Activated CD8-positive, alpha-beta T cell treated with anti-CD3 and anti-CD28 coated beads, Interleukin-2, amount 10 ng/mL, durations not matched to agents 7 days and 5 days (primary cell): ENCODE results near the gene TNPO1. TPM values are rescaled to one million over a fixed set of nuclear protein-coding genes. Genes with fewer than 3 reads are reported as not detected.
"Not testable (repeated sequence)": the region's sequence is repeated elsewhere in the genome, so short reads cannot be mapped to it uniquely, and the experiment has no call there.

Experiments used
- ATAC-seq: fragments of 150-1000 bp; cut with Tn5 transposase; one replicate; pipeline ENCODE4 v1.10.0; 2021; ENCODE audit warnings: moderate library complexity
- CTCF ChIA-PET: fragments of 350-600 bp; sonication (Branson Sonifier 250); formaldehyde crosslinking; loops from one replicate; lab custom pipeline; 2021; ENCODE audit warnings: antibody characterized with exemption; lab: Charles Lee
- POLR2A ChIA-PET: fragments of 350-600 bp; sonication (Branson Sonifier 250); formaldehyde crosslinking; loops from one replicate; lab custom pipeline; 2021; ENCODE audit warnings: antibody characterized with exemption; lab: Charles Lee
- DNase-seq: peaks from one replicate; pipeline ENCODE4 v3.0.0-alpha.2; 2020
- H3K27ac Mint-ChIP-seq: one replicate; pipeline ENCODE4 v1.8.0; 2021; ENCODE audit warnings: mild to moderate bottlenecking, mixed read lengths
- H3K27me3 Mint-ChIP-seq: one replicate; pipeline ENCODE4 v1.8.0; 2021; ENCODE audit warnings: low read depth, mixed read lengths
- H3K36me3 Mint-ChIP-seq: one replicate; pipeline ENCODE4 v1.8.0; 2021; ENCODE audit warnings: low read depth, mixed read lengths
- H3K4me1 Mint-ChIP-seq: one replicate; pipeline ENCODE4 v1.8.0; 2021; ENCODE audit warnings: low read depth, mixed read lengths
- H3K4me3 Mint-ChIP-seq: one replicate; pipeline ENCODE4 v1.8.0; 2021; ENCODE audit warnings: mild to moderate bottlenecking, mixed read lengths
- H3K9me3 Mint-ChIP-seq: one replicate; pipeline ENCODE4 v1.8.0; 2022; ENCODE audit warnings: mixed read lengths; ENCODE audit not compliant: insufficient read depth
- total RNA-seq, 2 experiments: library from RNA; stranded (reverse); gene quantifications; one replicate each; pipeline ENCODE4 v1.2.3, GENCODE V29; 2021

TNPO1 gene
- total RNA-seq, 2 experiments from 2014 or later: 75.9 to 90.2 TPM

DNA sequence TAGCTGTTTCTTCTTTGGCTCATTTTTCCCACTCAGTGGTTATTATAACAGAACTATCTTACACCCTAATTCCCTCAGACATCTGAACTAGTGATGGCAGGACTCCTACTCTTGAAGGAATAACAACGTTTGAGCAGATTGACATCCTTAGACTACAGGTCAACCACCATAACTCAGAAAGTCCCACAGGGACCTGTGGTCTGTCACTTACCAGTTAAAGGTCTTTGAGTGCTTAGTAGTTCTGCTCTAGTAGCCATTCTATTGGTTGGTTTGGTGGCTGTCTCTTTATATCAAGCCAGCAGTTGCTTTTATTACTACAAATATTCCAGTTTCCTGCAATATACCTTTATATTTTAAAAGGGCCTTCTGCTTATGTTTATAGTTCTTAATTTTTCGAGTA lies 72.1 kb downstream of the TNPO1 start:
- peaks cover 62% of the 10 kb centered on the region for H3K36me3 Mint-ChIP-seq
- no peaks in the 10 kb centered on the region for H3K9me3 Mint-ChIP-seq
- H3K27me3 Mint-ChIP-seq: no peaks in the 10 kb centered on the region
- no peak overlapping the region for H3K27ac Mint-ChIP-seq
- ChIA-PET POLR2A (no interaction called here), CTCF (interaction anchor here (0.7 to 1.2 kb wide), 2 partner anchors 19 to 25 kb away, joined by 3 read pairs; no protein-coding TSS in a partner anchor)
- H3K4me1 Mint-ChIP-seq: no peaks in the 10 kb centered on the region
- H3K4me3 Mint-ChIP-seq: no peak overlapping the region
- DNase-seq (no peak), ATAC-seq (no peak)

DNA sequence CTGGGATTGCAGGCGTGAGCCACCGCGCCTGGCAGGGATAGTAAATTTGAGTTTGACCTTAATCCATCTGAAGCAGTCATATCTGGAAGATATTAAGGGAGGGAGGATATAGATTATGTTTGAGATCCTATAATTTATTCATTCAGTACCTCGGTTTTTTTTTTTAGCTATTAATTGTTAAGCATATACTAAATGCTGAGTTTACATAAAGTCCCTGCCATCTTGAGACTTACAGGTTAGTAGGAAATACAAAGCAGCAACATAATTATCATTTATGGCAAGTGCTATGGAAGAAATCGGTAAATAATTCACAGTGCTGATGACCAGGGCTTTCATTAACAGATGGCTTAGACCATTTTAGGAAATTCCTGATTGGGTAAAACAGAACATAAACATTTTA lies 72.9 kb downstream of the TNPO1 start:
- CTCF ChIA-PET: no interaction called here
- Mint-ChIP-seq H3K4me1 (no peaks in the 10 kb centered on the region), H3K36me3 (peaks cover 66% of the 10 kb centered on the region), H3K27me3 (no peaks in the 10 kb centered on the region), H3K27ac (no peak overlapping the region), H3K9me3 (no peaks in the 10 kb centered on the region), H3K4me3 (no peak overlapping the region)
- POLR2A ChIA-PET: no interaction called here
- no peak for ATAC-seq
- no peak for DNase-seq

DNA sequence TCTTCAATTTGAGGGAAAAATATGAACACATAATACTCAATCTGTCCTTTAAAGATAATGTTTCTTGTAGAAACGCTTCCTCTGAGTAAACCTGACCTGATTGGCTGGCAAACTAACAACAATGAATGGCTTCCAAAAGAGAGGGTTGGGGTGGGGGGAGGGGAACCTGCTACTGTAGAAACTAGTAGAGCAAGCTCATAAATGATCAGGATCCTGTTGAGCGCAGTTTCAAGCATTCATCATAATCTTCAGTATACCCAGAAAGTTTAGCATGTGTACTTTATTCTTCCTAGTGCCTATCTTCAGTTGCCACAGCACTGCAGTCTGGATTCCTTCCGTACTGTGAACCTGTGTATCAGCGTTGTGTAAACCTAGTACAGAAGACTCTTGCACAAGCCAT lies 76.4 kb downstream of the TNPO1 start:
- DNase-seq (no peak), ATAC-seq (no peak)
- POLR2A ChIA-PET: no interaction called here
- no peaks in the 10 kb centered on the region for H3K9me3 Mint-ChIP-seq
- H3K27ac Mint-ChIP-seq: no peak overlapping the region
- CTCF ChIA-PET: interaction anchor here (1.1 kb wide), 1 partner anchor 30 kb away, joined by 3 read pairs; no protein-coding TSS in a partner anchor
- no peak overlapping the region for H3K4me3 Mint-ChIP-seq
- no peaks in the 10 kb centered on the region for H3K27me3 Mint-ChIP-seq
- H3K36me3 Mint-ChIP-seq: peaks cover 61% of the 10 kb centered on the region
- peaks cover 3% of the 10 kb centered on the region for H3K4me1 Mint-ChIP-seq

DNA sequence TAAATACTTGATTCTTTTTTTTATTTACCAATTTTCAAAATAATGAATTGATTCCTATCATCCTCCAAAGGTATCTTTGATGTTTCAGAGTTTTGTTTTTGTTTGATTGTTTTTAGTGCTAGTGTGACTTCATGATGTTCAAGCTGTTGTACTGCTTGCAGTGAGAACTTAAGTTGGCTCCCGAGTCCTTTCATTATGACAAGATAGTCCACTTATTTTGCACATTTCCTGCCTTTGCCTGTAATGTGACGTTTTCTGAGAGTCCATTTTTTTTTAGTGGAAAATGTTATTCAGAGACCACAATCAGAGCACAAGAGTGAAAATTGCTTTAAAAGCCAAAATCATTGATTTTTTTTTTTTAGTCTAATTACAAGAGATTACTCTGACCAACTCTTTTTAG lies 79.3 kb downstream of the TNPO1 start:
- Mint-ChIP-seq H3K4me1 (peaks cover 3% of the 10 kb centered on the region), H3K27ac (no peak overlapping the region), H3K27me3 (no peaks in the 10 kb centered on the region), H3K9me3 (no peaks in the 10 kb centered on the region), H3K36me3 (peaks cover 59% of the 10 kb centered on the region), H3K4me3 (no peak overlapping the region)
- ChIA-PET POLR2A (no interaction called here), CTCF (no interaction called here)
- ATAC-seq: no peak
- no peak for DNase-seq

DNA sequence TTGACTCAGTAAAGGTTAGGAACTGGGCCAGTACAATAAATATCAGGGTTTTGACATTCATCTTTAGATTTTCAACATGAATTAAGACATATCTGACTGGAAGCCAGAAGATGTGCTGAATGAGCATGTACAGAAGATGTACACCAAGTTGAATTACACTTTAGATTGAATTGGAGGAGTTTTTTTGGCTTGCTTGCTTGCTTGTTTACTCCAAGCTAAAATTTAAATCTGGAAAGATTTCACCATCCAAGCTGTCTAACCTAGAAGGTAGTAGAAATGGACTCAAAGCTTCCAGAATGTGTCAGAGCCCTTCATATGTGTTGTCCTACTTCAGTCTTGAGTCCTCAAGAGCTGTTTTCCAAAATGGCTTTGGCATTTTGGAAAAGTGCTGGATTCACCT lies 90.3 kb downstream of the TNPO1 start:
- Mint-ChIP-seq H3K9me3 (no peaks in the 10 kb centered on the region), H3K4me1 (no peaks in the 10 kb centered on the region), H3K36me3 (peaks cover 50% of the 10 kb centered on the region), H3K27ac (no peak overlapping the region), H3K27me3 (no peaks in the 10 kb centered on the region), H3K4me3 (no peak overlapping the region)
- ATAC-seq (no peak), DNase-seq (no peak)
- ChIA-PET CTCF (no interaction called here), POLR2A (interaction anchor here (0.6 kb wide), 1 partner anchor 52 kb away, joined by 4 read pairs; no protein-coding TSS in a partner anchor)

DNA sequence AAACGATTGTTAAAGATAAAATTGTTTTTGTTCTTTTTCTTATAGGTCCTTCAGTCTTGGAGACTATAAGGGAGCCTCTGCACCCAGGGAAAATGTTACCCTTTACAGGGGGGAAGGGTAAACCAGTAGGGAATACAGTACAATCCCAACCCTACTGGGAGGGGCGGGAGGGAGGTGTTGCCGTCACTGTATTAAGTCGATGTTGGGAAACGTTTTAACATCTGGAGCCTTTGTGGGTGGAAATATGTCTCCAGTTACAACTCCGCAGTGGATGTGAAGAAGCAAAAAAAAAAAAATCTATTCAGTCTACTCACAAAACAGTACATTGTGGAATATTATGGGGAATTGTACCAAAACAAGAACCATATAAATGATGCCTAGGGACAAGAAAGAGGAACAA lies 92.2 kb downstream of the TNPO1 start:
- Mint-ChIP-seq H3K36me3 (peaks cover 39% of the 10 kb centered on the region), H3K4me1 (no peaks in the 10 kb centered on the region), H3K27ac (no peak overlapping the region), H3K27me3 (no peaks in the 10 kb centered on the region), H3K4me3 (no peak overlapping the region), H3K9me3 (no peaks in the 10 kb centered on the region)
- ChIA-PET POLR2A (no interaction called here), CTCF (no interaction called here)
- DNase-seq: no peak
- no peak for ATAC-seq

DNA sequence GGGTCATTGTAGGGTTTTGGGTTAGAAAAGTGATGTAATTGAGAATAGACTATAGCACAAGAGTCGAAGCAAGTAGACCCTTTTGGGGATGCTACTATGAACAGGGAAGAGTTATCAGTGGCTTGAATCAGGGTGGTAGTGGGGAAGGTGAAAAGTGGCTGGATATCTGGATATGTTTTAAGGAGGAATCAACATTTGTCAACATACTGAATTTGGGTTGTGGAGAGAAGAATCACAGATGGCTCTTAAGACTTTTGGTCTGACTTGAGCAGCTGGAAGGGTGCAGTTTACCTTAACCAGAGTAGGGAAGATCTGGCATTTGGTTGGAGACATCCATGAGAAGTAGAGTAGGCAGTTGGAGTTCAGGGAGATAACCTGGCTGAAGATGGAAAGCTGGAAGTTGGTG lies 100.9 kb downstream of the TNPO1 start:
- Mint-ChIP-seq H3K27ac (no peak overlapping the region), H3K27me3 (no peaks in the 10 kb centered on the region), H3K9me3 (no peaks in the 10 kb centered on the region), H3K4me3 (no peak overlapping the region), H3K4me1 (no peaks in the 10 kb centered on the region), H3K36me3 (peaks cover 2% of the 10 kb centered on the region)
- CTCF ChIA-PET: no interaction called here
- DNase-seq (no peak), ATAC-seq (no peak)
- POLR2A ChIA-PET: no interaction called here

DNA sequence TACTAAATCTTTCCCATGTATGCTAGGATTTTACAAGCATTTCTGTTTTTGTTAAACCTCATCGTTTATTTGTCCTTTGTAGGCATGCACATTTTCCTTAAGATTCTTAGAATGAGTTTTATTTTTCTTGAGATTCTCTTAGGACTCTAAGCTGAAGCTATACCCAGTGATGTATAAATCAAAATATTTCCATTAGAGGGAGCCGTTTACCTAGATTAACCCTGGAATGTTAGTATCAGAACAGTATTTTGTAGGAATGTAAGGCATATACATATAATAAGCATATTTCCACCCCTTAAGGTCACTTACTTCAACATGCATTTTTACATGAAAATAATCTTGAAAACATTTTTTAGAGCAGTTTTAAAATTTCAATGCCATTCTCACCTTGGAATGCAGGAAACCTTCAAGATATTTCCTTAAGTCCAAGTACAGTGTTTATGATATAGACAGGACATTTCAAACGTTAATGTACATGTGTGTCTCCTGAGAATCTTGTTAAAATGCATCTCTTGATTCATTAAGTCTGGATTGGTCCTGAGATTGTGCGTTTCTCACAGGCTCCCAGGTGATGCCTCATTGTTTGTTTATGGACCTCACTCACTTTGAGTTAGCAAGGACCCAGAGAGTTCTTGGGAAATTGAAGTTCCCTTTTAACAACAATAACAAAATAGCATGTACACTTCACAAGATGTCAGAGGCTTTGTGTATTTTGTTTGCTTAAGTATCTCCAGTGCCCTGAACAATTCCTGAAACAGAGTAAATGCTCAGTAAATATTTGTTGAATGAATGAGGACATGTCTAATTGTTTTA lies 104.4 kb downstream of the TNPO1 start:
- no peak for DNase-seq
- ChIA-PET CTCF (no interaction called here), POLR2A (no interaction called here)
- no peak for ATAC-seq
- no peak overlapping the region for H3K4me3 Mint-ChIP-seq
- H3K27me3 Mint-ChIP-seq: peaks cover 3% of the 10 kb centered on the region
- H3K4me1 Mint-ChIP-seq: no peaks in the 10 kb centered on the region
- no peaks in the 10 kb centered on the region for H3K9me3 Mint-ChIP-seq
- H3K27ac Mint-ChIP-seq: no peak overlapping the region
- H3K36me3 Mint-ChIP-seq: no peaks in the 10 kb centered on the region

DNA sequence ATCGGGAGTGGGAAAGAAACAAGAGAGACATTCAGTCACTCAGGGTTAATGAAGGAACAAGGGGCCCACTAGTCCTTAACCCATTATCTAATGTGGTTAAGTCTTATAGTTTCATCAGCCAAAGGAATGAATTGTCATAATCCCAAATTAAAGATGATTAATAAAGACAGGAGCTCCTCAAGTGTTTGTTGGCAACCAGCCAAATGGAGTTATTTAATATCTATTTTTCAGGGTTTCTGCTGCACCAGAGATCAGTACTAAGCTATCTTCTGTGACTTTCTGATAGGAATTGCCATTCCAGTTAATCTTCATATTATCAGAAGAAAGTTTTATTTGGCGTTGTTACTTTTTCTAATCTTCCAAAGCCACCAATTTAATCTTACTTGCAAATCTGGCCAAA lies 105.4 kb downstream of the TNPO1 start:
- Mint-ChIP-seq H3K27ac (no peak overlapping the region), H3K4me1 (no peaks in the 10 kb centered on the region), H3K36me3 (no peaks in the 10 kb centered on the region), H3K9me3 (no peaks in the 10 kb centered on the region), H3K27me3 (peaks cover 3% of the 10 kb centered on the region), H3K4me3 (no peak overlapping the region)
- no peak for ATAC-seq
- CTCF ChIA-PET: no interaction called here
- POLR2A ChIA-PET: no interaction called here
- no peak for DNase-seq

DNA sequence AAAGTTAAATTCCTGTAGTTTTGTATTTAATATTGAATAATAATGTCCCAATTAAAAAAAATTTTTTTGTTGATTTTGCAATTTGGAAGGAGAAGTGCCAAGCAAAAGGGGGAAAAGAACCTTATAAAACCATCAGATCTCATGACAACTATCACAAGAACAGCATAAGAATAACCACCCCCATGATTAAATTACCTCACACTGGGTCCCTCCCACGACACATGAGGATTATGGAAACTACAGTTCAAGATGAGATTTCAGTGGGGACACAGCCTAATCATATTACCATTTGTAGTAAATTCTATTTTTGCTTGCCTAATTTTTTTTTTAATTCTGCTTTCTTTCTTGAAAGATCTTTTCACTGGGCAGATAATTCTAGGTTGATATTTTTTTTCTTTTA lies 106.0 kb downstream of the TNPO1 start:
- no peak for ATAC-seq
- H3K27ac Mint-ChIP-seq: no peak overlapping the region
- DNase-seq: no peak
- ChIA-PET POLR2A (no interaction called here), CTCF (no interaction called here)
- H3K4me3 Mint-ChIP-seq: no peak overlapping the region
- H3K9me3 Mint-ChIP-seq: no peaks in the 10 kb centered on the region
- H3K4me1 Mint-ChIP-seq: no peaks in the 10 kb centered on the region
- no peaks in the 10 kb centered on the region for H3K36me3 Mint-ChIP-seq
- peaks cover 3% of the 10 kb centered on the region for H3K27me3 Mint-ChIP-seq

DNA sequence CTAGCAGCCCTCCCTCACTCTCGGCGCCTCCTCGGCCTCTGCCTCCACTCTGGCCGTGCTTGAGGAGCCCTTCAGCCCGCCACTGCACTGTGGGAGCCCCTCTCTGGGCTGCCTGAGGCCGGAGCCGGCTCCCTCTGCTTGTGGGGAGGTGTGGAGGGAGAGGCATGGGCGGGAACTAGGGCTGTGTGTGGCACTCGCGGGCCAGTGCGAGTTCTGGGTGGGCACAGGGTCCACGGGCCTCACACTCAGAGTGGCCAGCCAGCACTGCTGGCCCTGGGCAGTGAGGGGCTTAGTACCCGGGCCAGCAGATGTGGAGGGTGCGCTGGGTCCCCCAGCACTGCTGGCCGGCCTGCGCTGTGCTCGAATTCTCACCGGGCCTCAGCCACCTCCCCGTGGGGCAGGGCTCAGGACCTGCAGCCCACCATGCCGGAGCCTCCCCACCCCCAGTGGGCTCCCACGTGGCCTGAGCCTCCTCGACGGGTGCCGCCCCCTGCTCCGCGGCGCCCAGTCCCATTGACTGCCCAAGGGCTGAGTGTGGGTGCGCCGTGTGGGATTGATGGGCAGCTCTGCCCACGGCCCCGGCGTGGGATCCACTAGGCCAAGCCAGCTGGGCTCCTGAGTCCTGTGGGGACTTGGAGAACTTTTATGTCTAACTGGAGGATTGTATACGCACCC lies 109.0 kb downstream of the TNPO1 start:
- Mint-ChIP-seq H3K27me3 (peaks cover 9% of the 10 kb centered on the region), H3K4me3 (no peak overlapping the region), H3K36me3 (no peaks in the 10 kb centered on the region), H3K4me1 (no peaks in the 10 kb centered on the region), H3K9me3 (no peaks in the 10 kb centered on the region), H3K27ac (no peak overlapping the region)
- ChIA-PET CTCF (no interaction called here), POLR2A (no interaction called here)
- ATAC-seq: no peak
- DNase-seq: no peak

DNA sequence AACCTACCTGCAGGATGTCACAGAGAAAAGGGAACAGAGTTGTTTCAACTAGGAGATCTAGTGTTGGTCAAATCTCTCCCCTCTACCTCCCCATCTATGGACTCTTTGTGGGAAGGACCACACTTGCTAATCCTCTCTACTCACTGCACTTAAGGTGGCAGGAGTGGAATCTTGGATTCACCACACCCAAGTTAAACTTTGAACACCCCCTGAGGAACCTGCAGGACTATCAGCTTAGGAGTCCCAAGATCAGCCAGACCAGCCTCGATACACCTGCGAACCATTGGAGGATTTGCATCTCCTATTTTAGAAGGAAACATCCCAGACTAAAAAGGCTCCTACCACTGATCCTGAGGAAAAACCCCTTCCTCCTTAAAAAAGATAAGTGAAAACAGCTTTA lies 116.2 kb downstream of the TNPO1 start:
- H3K36me3 Mint-ChIP-seq, CTCF ChIA-PET, H3K27ac Mint-ChIP-seq: not testable (repeated sequence)

More for the DNA sequence above, 116.2 kb downstream of the TNPO1 start:
- peaks cover 15% of the 10 kb centered on the region for H3K27me3 Mint-ChIP-seq
- H3K9me3 Mint-ChIP-seq, ATAC-seq, DNase-seq, H3K4me1 Mint-ChIP-seq, H3K4me3 Mint-ChIP-seq, POLR2A ChIA-PET: not testable (repeated sequence)
